ENCODE results near the gene SNX21.

SNX21 gene

DNA sequence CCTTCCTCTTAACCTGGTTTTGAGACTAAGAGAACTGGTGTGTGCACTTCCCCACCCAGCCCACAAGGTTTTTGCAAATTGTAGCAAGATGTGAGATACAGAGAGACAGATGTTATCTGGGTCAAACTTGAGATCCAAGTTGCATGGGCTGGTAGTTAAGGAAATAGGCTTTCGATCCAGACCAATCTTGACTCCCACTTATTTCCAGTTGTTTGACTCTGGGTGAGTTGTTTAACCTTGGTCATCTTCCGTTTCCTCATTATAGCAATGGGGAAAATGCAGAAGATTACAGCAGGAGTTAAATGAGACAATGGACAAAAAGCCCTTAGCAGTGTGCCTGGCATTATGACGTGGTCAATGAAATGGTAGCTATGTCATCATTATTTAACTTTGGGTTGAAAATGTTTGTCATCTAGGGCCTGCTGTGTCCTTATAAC lies 1.7 kb downstream of the SNX21 start:
- POLR2A ChIA-PET (ENCODE audit: low non-redundant PET): interaction anchor here (0.6 to 1.3 kb wide), 2 partner anchors 14 to 21 kb away, joined by 3 to 4 read pairs; no protein-coding TSS in a partner anchor
- DNase-seq (ENCODE audit: low spot score): no peak
- H3K27ac ChIP-seq: peak overlapping the region; percentile 92
- CTCF ChIA-PET: interaction anchor here (1.1 kb wide), 1 partner anchor 64 kb away, joined by 3 read pairs; no protein-coding TSS in a partner anchor
- no peak for TF ChIP-seq CTCF (conservative IDR thresholded peaks at IDR 0.05; ENCODE audit: low read depth)

GRCh38 chr20:45835825-45836224 lies 2.2 kb downstream of the SNX21 start:
- CTCF ChIA-PET: interaction anchor here (0.6 to 1.1 kb wide), 2 partner anchors 64 to 104 kb away, joined by 3 read pairs; no protein-coding TSS in a partner anchor
- POLR2A ChIA-PET (ENCODE audit: low non-redundant PET): interaction anchor here (0.6 kb wide), 1 partner anchor 13 kb away, joined by 3 read pairs; no protein-coding TSS in a partner anchor
- peak overlapping the region; percentile 81 for H3K27ac ChIP-seq
- no peak for TF ChIP-seq CTCF (conservative IDR thresholded peaks at IDR 0.05; ENCODE audit: low read depth)
- peak; percentile 74 for DNase-seq (ENCODE audit: low spot score)

- TF ChIP-seq CTCF (conservative IDR thresholded peaks at IDR 0.05; ENCODE audit: low read depth): no peak
- DNase-seq (ENCODE audit: low spot score): no peak
- ChIA-PET CTCF (interaction anchor here (0.6 to 0.7 kb wide), 2 partner anchors 463 to 1634 kb away, joined by 3 to 5 read pairs; no protein-coding TSS in a partner anchor), POLR2A (ENCODE audit: low non-redundant PET) (no interaction called here)
- H3K27ac ChIP-seq: peak overlapping the region; percentile 81
These were observed 3.2 kb downstream of the SNX21 start for GRCh38 chr20:45836841-45837240.

- no peak for TF ChIP-seq CTCF (conservative IDR thresholded peaks at IDR 0.05; ENCODE audit: low read depth)
- no peak for DNase-seq (ENCODE audit: low spot score)
- CTCF ChIA-PET: interaction anchor here (0.6 to 1.0 kb wide), 4 partner anchors 17 to 295 kb away, joined by 3 to 7 read pairs (median 5); partner anchors contain the start of gene UBE2C
- POLR2A ChIA-PET (ENCODE audit: low non-redundant PET): no interaction called here
- peak overlapping the region; percentile 55 for H3K27ac ChIP-seq
These were observed 7.2 kb downstream of the SNX21 start for GRCh38 chr20:45840700-45841198.

- ChIA-PET POLR2A (ENCODE audit: low non-redundant PET) (interaction anchor here (0.6 kb wide), 1 partner anchor 249 kb away, joined by 3 read pairs; no protein-coding TSS in a partner anchor), CTCF (interaction anchor here (0.6 to 0.7 kb wide), 2 partner anchors 66 to 72 kb away, joined by 3 read pairs; no protein-coding TSS in a partner anchor)
- no peak for DNase-seq (ENCODE audit: low spot score)
- H3K27ac ChIP-seq: peak overlapping the region; percentile 55
- TF ChIP-seq CTCF (conservative IDR thresholded peaks at IDR 0.05; ENCODE audit: low read depth): no peak
These were observed 8.0 kb downstream of the SNX21 start for GRCh38 chr20:45841407-45842129.

DNA sequence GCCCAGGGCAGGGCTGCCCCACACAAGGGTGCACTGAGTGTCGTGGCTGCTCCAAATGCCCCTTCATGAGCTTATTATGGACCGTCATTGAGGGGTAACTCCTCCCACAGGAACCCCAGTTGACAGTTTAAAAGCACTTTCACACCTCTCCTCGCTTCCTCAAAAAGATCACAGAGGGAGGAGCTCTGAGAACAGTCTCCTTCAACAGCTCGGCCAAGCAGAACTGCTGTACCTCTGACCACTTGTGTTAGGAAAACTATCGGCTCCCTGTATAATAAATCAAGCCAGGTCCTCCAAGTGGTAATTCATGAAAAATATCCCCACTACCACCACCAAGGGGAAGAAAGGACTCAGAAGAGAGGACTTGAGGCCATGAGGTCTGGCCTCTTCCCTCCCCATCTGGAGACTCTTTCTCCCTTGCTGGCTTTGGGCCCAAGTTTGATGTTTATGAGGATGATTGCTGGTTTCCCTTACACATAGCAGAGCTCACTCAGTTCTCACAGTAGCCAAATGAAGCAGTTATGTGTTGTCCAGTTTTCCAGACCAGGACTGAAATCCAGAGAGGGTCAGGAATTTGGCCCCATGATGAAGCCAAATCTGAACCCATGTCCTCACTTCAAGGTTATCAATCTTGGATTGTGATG lies 8.7 kb downstream of the SNX21 start:
- CTCF ChIA-PET: interaction anchor here (0.6 to 1.1 kb wide), 3 partner anchors 9 to 104 kb away, joined by 3 to 4 read pairs (median 3); no protein-coding TSS in a partner anchor
- POLR2A ChIA-PET (ENCODE audit: low non-redundant PET): interaction anchor here (0.6 kb wide), 1 partner anchor 248 kb away, joined by 3 read pairs; no protein-coding TSS in a partner anchor
- TF ChIP-seq CTCF (conservative IDR thresholded peaks at IDR 0.05; ENCODE audit: low read depth): no peak
- peak overlapping the region; percentile 55 for H3K27ac ChIP-seq
- no peak for DNase-seq (ENCODE audit: low spot score)

Measured in RWPE1 (cell line).